Body of pancreas (tissue), 4 donors: ENCODE results near the gene NPR2. TPM values are rescaled to one million over a fixed set of nuclear protein-coding genes. Genes with fewer than 3 reads are reported as not detected.

Source experiments
- ATAC-seq: fragments of 150-250 bp; one replicate; pipeline ENCODE4 v1.9.1; 2016
- DNase-seq, 4 donors: peaks; one replicate each; pipeline ENCODE4 v3.0.0-alpha.2; 2019
- H3K27ac ChIP-seq, 4 donors: fragments of 200-600 bp; sonication (generic); 1 replicate in 3 of 4; 2 replicates in 1 of 4; pipeline versions ENCODE4 v1.5.1 to v1.6.1; 2016 to 2019; ENCODE audit warnings: mild to moderate bottlenecking in 1 of 4, mixed read lengths in 1 of 4, moderate library complexity in 1 of 4
- H3K27me3 ChIP-seq, 2 donors: fragments of 200-600 bp; sonication (generic); one replicate each; pipeline ENCODE4 v1.6.0; 2016; ENCODE audit warnings: mild to moderate bottlenecking in 1 of 2
- H3K36me3 ChIP-seq, 2 donors: fragments of 200-600 bp; sonication (generic); replicated peaks in 1 of 2; 2 replicates each; pipeline ENCODE4 v1.5.1; 2016; ENCODE audit warnings: low read depth in 2 of 2; ENCODE audit not compliant: insufficient read depth in 1 of 2
- H3K4me1 ChIP-seq: fragments of 200-600 bp; sonication (generic); one replicate; pipeline ENCODE4 v1.6.0; 2016
- H3K4me3 ChIP-seq, 2 donors: fragments of 200-600 bp; sonication (generic); 1 replicate in 1 of 2; 2 replicates in 1 of 2; pipeline ENCODE4 v1.5.1; 2016 to 2019
- H3K9me3 ChIP-seq, 3 donors: fragments of 200-600 bp; sonication (generic); 1 replicate in 2 of 3; 2 replicates in 1 of 3; pipeline ENCODE4 v1.5.1; 2016
- CTCF ChIP-seq, 7 experiments: fragments of 450-650 bp in 4 of 7; fragments of 200-600 bp in 3 of 7; sonication (generic) in 3 of 7; IDR thresholded peaks; one replicate each; pipeline ENCODE4 v1.5.1; 2016 to 2019; ENCODE audit warnings: antibody characterized with exemption in 7 of 7
- POLR2A ChIP-seq, 3 donors: fragments of 450-650 bp; IDR thresholded peaks; one replicate each; pipeline ENCODE4 v1.6.1; 2016; ENCODE audit warnings: antibody characterized with exemption in 3 of 3, mild to moderate bottlenecking in 2 of 3
- WGBS, 2 donors: methylation state at CpG; one replicate each; pipeline ENCODE4 v1.1.5; 2017; 5-methylcytosine and 5-hydroxymethylcytosine counted together
- intact Hi-C: fragments of 100-400 bp; cut with DNase I; formaldehyde crosslinking; loops from one replicate; pipeline ENCODE4 v1.15.1; 2023
- total RNA-seq, 2 donors: library from RNA; depleted of rRNA; stranded (reverse); fragments of >200 nt; gene quantifications; one replicate each; pipeline ENCODE4 v1.1.0, GENCODE V29; 2016

NPR2 gene
- total RNA-seq, 2 donors from 2014 or later = 5.4 to 20.1 TPM

GRCh38 chr9:35756275-35757225, 34.8 kb upstream of the NPR2 start:
- peak overlapping the region; percentile 52 to 57 for H3K4me3 ChIP-seq
- no peaks in the 10 kb centered on the region for H3K27me3 ChIP-seq
- H3K4me1 ChIP-seq = peaks cover 36% of the 10 kb centered on the region
- TF ChIP-seq CTCF (IDR thresholded peaks at IDR 0.05) (peak; percentile 59 to 88 (median 71)), POLR2A (IDR thresholded peaks at IDR 0.05) (no peak)
- peak overlapping the region; percentile 82 to 97 (median 93) for H3K27ac ChIP-seq
- intact Hi-C loops = no loop called here
- no peaks in the 10 kb centered on the region for H3K9me3 ChIP-seq
- ATAC-seq (peak; percentile 81), DNase-seq (peak; percentile 75 to 86 (median 78))
- 7% methylated on average over 21 to 45 of the region's 48 CpGs for WGBS, 2 donors
- peaks cover 0 to 17% of the 10 kb centered on the region in 2 donors for H3K36me3 ChIP-seq

- Histone ChIP-seq H3K27me3 (no peaks in the 10 kb centered on the region), H3K27ac (peak overlapping the region; percentile 82 to 97 (median 93)), H3K9me3 (no peaks in the 10 kb centered on the region), H3K36me3 (peaks cover 0 to 12% of the 10 kb centered on the region in 2 donors), H3K4me1 (peaks cover 36% of the 10 kb centered on the region), H3K4me3 (peak overlapping the region; percentile 52 to 57)
- DNase-seq (peak; percentile 57 to 69 (median 66)), ATAC-seq (peak; percentile 72)
- 1% methylated on average over 18 to 20 of the region's 20 CpGs for WGBS, 2 donors
- intact Hi-C loops = no loop called here
- TF ChIP-seq CTCF (IDR thresholded peaks at IDR 0.05) = no peak
- peak; percentile 42 to 65 (median 65) for TF ChIP-seq POLR2A (IDR thresholded peaks at IDR 0.05)
Measured at GRCh38 chr9:35757226-35757891, 34.0 kb upstream of the NPR2 start.

- peaks cover 0 to 8% of the 10 kb centered on the region in 2 donors for H3K36me3 ChIP-seq
- no peaks in the 10 kb centered on the region for H3K9me3 ChIP-seq
- intact Hi-C loops = no loop called here
- TF ChIP-seq POLR2A (IDR thresholded peaks at IDR 0.05) (no peak), CTCF (IDR thresholded peaks at IDR 0.05) (no peak)
- ATAC-seq = no peak
- H3K27me3 ChIP-seq = no peaks in the 10 kb centered on the region
- H3K4me3 ChIP-seq = no peak overlapping the region
- H3K4me1 ChIP-seq = peaks cover 36% of the 10 kb centered on the region
- H3K27ac ChIP-seq = peak overlapping the region; percentile 26 to 97 (median 93)
- no peak for DNase-seq
Measured at GRCh38 chr9:35757892-35758275, 33.5 kb upstream of the NPR2 start.

GRCh38 chr9:35758475-35759050, 32.8 kb upstream of the NPR2 start:
- Histone ChIP-seq H3K4me1 (peaks cover 36% of the 10 kb centered on the region), H3K4me3 (no peak overlapping the region), H3K27ac (peak overlapping the region in 3 of 4 donors; percentile 90 to 97 (median 96)), H3K9me3 (no peaks in the 10 kb centered on the region), H3K36me3 (peaks cover 0 to 5% of the 10 kb centered on the region in 2 donors), H3K27me3 (no peaks in the 10 kb centered on the region)
- ATAC-seq (no peak), DNase-seq (no peak)
- WGBS, 2 donors = 46 to 60% methylated on average over 3 of the region's 3 CpGs
- intact Hi-C loops = no loop called here
- TF ChIP-seq CTCF (IDR thresholded peaks at IDR 0.05) (no peak), POLR2A (IDR thresholded peaks at IDR 0.05) (no peak)
